Ovary (tissue), 1 donor: ENCODE data around the gene SAMD5.

ENCODE experiments used
- EP300 ChIP-seq: sonication (generic); formaldehyde crosslinking; IDR thresholded peaks from one replicate; pipeline ENCODE4 v1.6.1; 2017; ENCODE audit warnings: antibody characterized with exemption
- POLR2A ChIP-seq: fragments of 450-650 bp; IDR thresholded peaks from one replicate; pipeline ENCODE4 v1.6.1; 2017; ENCODE audit warnings: antibody characterized with exemption, mild to moderate bottlenecking, moderate library complexity

DNA sequence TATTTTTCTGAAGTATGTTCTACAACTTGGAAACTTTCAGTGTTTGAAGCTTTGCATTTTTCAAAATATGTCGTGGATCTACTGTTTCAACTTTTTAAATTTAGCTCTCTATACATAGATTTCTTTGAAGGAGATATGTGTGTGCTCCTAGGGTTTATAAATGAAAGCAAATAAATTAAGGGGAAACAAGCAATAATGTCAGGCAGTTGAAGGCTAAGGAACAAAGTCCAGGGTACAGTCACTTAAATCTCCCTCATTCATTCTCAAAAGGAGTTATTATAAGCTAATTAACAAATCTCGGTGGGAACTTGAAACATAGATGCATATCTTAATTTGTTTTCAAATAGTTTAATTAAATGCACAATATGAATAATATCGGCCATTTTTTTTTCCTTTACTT, 79.4 kb downstream of the SAMD5 start:
- TF ChIP-seq POLR2A (no peak), EP300 (no peak)
